Fibroblast of pulmonary artery (primary cell): ENCODE measurements around the gene CRYZL1.

Experiments
- DNase-seq: peaks from one replicate; pipeline ENCODE4 v3.0.0-alpha.2; 2010; ENCODE audit warnings: low read depth
- H3K4me3 ChIP-seq: replicated peaks from 2 replicates; pipeline ENCODE4 v1.5.1; 2011; ENCODE audit warnings: low read depth, mild to moderate bottlenecking, control low read depth, low read length, moderate library complexity
- CTCF ChIP-seq: IDR thresholded peaks from 2 replicates; pipeline ENCODE4 v1.5.1; 2011; ENCODE audit warnings: mild to moderate bottlenecking, control low read depth, low read length, inconsistent platforms; ENCODE audit errors: missing control alignments

The CRYZL1 gene

GRCh38 chr21:33663241-33663640, 21.7 kb upstream of the CRYZL1 start:
- no peak overlapping the region for H3K4me3 ChIP-seq
- no peak for TF ChIP-seq CTCF
- DNase-seq: no peak

- no peak overlapping the region for H3K4me3 ChIP-seq
- DNase-seq: no peak
- no peak for TF ChIP-seq CTCF
Measured at GRCh38 chr21:33662046-33662445, 20.5 kb upstream of the CRYZL1 start.

GRCh38 chr21:33661146-33661545, 19.6 kb upstream of the CRYZL1 start:
- DNase-seq: no peak
- TF ChIP-seq CTCF: no peak
- no peak overlapping the region for H3K4me3 ChIP-seq

GRCh38 chr21:33660406-33660805, 18.9 kb upstream of the CRYZL1 start:
- H3K4me3 ChIP-seq: no peak overlapping the region
- peak; percentile 50 for DNase-seq
- TF ChIP-seq CTCF: no peak

GRCh38 chr21:33659568-33659949, 18.0 kb upstream of the CRYZL1 start:
- DNase-seq: no peak
- no peak for TF ChIP-seq CTCF
- H3K4me3 ChIP-seq: no peak overlapping the region

GRCh38 chr21:33658919-33659567, 17.5 kb upstream of the CRYZL1 start:
- TF ChIP-seq CTCF: no peak
- H3K4me3 ChIP-seq: no peak overlapping the region
- DNase-seq: no peak

GRCh38 chr21:33657124-33657820, 15.7 kb upstream of the CRYZL1 start:
- H3K4me3 ChIP-seq: no peak overlapping the region
- no peak for TF ChIP-seq CTCF
- peak; percentile 39 for DNase-seq
